Measurements from ENCODE around the gene WDFY2. TPM values are rescaled to one million over a fixed set of nuclear protein-coding genes. Genes with fewer than 3 reads are reported as not detected.

The WDFY2 gene
- polyA plus RNA-seq, 1 donor from 2014 or later = 5.3 TPM

- no peaks in the 10 kb centered on the region for H3F3A ChIP-seq (ENCODE audit: insufficient read depth, low read length, poor library complexity, severe bottlenecking)
- no peaks in the 10 kb centered on the region for H3K9me3 ChIP-seq (ENCODE audit: low read length)
- no peak overlapping the region for H3K9ac ChIP-seq (ENCODE audit: low read length)
- no peak overlapping the region for H2AFZ ChIP-seq (ENCODE audit: low read depth, low read length)
- TF ChIP-seq REST (IDR thresholded peaks at IDR 0.05; ENCODE audit: borderline replicate concordance) (no peak), SMC3 (conservative IDR thresholded peaks at IDR 0.05; ENCODE audit: poor library complexity) (no peak), EP300 (conservative IDR thresholded peaks at IDR 0.05; ENCODE audit: poor library complexity, severe bottlenecking) (no peak), POLR2AphosphoS5 (IDR thresholded peaks at IDR 0.05) (no peak), RAD21 (conservative IDR thresholded peaks at IDR 0.05) (no peak), MXI1 (conservative IDR thresholded peaks at IDR 0.05; ENCODE audit: poor library complexity, severe bottlenecking) (no peak)
- TF ChIP-seq, protein P1, sequence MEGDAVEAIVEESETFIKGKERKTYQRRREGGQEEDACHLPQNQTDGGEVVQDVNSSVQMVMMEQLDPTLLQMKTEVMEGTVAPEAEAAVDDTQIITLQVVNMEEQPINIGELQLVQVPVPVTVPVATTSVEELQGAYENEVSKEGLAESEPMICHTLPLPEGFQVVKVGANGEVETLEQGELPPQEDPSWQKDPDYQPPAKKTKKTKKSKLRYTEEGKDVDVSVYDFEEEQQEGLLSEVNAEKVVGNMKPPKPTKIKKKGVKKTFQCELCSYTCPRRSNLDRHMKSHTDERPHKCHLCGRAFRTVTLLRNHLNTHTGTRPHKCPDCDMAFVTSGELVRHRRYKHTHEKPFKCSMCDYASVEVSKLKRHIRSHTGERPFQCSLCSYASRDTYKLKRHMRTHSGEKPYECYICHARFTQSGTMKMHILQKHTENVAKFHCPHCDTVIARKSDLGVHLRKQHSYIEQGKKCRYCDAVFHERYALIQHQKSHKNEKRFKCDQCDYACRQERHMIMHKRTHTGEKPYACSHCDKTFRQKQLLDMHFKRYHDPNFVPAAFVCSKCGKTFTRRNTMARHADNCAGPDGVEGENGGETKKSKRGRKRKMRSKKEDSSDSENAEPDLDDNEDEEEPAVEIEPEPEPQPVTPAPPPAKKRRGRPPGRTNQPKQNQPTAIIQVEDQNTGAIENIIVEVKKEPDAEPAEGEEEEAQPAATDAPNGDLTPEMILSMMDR (IDR thresholded peaks at IDR 0.05; ENCODE audit: poor library complexity, severe bottlenecking) = no peak
- no peak overlapping the region for H3K4me3 ChIP-seq (ENCODE audit: low read length)
- no peaks in the 10 kb centered on the region for H3K9me2 ChIP-seq (ENCODE audit: insufficient read depth, low read length)
- H3K27ac ChIP-seq (ENCODE audit: low read length) = no peak overlapping the region
- H3K27me3 ChIP-seq (ENCODE audit: insufficient read depth, low read depth, low read length) = no peaks in the 10 kb centered on the region
- H3K36me3 ChIP-seq (ENCODE audit: insufficient read depth, low read length) = no peaks in the 10 kb centered on the region
- no peaks in the 10 kb centered on the region for H4K20me1 ChIP-seq (ENCODE audit: insufficient read depth)
- H3K79me2 ChIP-seq (replicated peaks; ENCODE audit: insufficient read depth, low read length) = no peaks in the 10 kb centered on the region
- H3K4me2 ChIP-seq (ENCODE audit: low read length) = no peak overlapping the region
Observed at GRCh38 chr13:51772105-51772455, 187.8 kb downstream of the WDFY2 start.

- Histone ChIP-seq H3K36me3 (ENCODE audit: insufficient read depth, low read length) (no peaks in the 10 kb centered on the region), H3K27me3 (ENCODE audit: insufficient read depth, low read depth, low read length) (no peaks in the 10 kb centered on the region), H3K9me2 (ENCODE audit: insufficient read depth, low read length) (no peaks in the 10 kb centered on the region), H3K4me3 (ENCODE audit: low read length) (no peak overlapping the region), H3K4me2 (ENCODE audit: low read length) (no peak overlapping the region), H3K27ac (ENCODE audit: low read length) (no peak overlapping the region), H3K9ac (ENCODE audit: low read length) (no peak overlapping the region), H3K79me2 (replicated peaks; ENCODE audit: insufficient read depth, low read length) (no peaks in the 10 kb centered on the region), H3F3A (ENCODE audit: insufficient read depth, low read length, poor library complexity, severe bottlenecking) (no peaks in the 10 kb centered on the region), H3K9me3 (ENCODE audit: low read length) (no peaks in the 10 kb centered on the region), H2AFZ (ENCODE audit: low read depth, low read length) (no peak overlapping the region), H4K20me1 (ENCODE audit: insufficient read depth) (no peaks in the 10 kb centered on the region)
- TF ChIP-seq EZH2 (IDR thresholded peaks at IDR 0.05; ENCODE audit: borderline replicate concordance, insufficient read depth, low read length, poor library complexity, severe bottlenecking) = no peak
Observed at GRCh38 chr13:51772781-51773180, 188.5 kb downstream of the WDFY2 start.

DNA sequence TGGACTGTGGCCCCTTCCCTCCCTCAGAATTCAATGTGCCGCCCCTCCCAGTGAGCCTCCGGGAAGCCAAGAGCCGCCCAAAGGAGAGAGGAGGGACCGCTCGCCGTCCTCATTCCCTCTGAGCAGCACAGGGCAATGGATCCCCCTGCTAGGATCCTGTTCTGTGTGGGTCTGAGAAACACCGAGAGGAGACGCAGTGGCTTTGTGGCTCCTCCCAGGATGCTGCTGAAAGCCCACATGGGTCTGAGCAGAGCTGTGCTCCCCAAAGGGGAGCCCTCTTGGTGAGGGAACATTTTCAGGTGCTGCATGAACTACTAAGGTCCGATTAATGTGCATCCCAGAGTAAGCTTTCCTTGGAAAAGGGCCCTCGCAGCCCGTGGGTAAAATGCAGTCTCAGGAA lies 189.3 kb downstream of the WDFY2 start:
- no peaks in the 10 kb centered on the region for H4K20me1 ChIP-seq (ENCODE audit: insufficient read depth)
- no peak overlapping the region for H2AFZ ChIP-seq (ENCODE audit: low read depth, low read length)
- no peaks in the 10 kb centered on the region for H3K9me3 ChIP-seq (ENCODE audit: low read length)
- H3K27me3 ChIP-seq (ENCODE audit: insufficient read depth, low read depth, low read length) = no peaks in the 10 kb centered on the region
- H3K9ac ChIP-seq (ENCODE audit: low read length) = no peak overlapping the region
- H3K9me2 ChIP-seq (ENCODE audit: insufficient read depth, low read length) = no peaks in the 10 kb centered on the region
- H3K4me2 ChIP-seq (ENCODE audit: low read length) = no peak overlapping the region
- no peak for TF ChIP-seq EZH2 (IDR thresholded peaks at IDR 0.05; ENCODE audit: borderline replicate concordance, insufficient read depth, low read length, poor library complexity, severe bottlenecking)
- TF ChIP-seq MXI1 (conservative IDR thresholded peaks at IDR 0.05; ENCODE audit: poor library complexity, severe bottlenecking) = no peak
- TF ChIP-seq POLR2AphosphoS5 (IDR thresholded peaks at IDR 0.05) = no peak
- no peak for TF ChIP-seq SMC3 (conservative IDR thresholded peaks at IDR 0.05; ENCODE audit: poor library complexity)
- TF ChIP-seq TAF1 (IDR thresholded peaks at IDR 0.05; ENCODE audit: low read depth) = no peak
- no peaks in the 10 kb centered on the region for H3F3A ChIP-seq (ENCODE audit: insufficient read depth, low read length, poor library complexity, severe bottlenecking)
- H3K36me3 ChIP-seq (ENCODE audit: insufficient read depth, low read length) = no peaks in the 10 kb centered on the region
- H3K79me2 ChIP-seq (replicated peaks; ENCODE audit: insufficient read depth, low read length) = no peaks in the 10 kb centered on the region
- no peak overlapping the region for H3K4me3 ChIP-seq (ENCODE audit: low read length)
- no peak overlapping the region for H3K27ac ChIP-seq (ENCODE audit: low read length)
